ENCODE data around the gene SAMD7. TPM values are rescaled to one million over a fixed set of nuclear protein-coding genes. Genes with fewer than 3 reads are reported as not detected.
A peak's percentile ranks its signal among the peaks of the same experiment; 100 is the strongest.

The SAMD7 gene
- total and polyA plus RNA-seq, 2 of the 13 experiments (the other 11 are each of a cell fraction or from before 2014, with no cell fraction given) = not detected

- no peak overlapping the region for H3K4me2 ChIP-seq (ENCODE audit: low read depth, low read length)
- BruUV-seq (replicated peaks) = no TSS peak
- DNase-seq (ENCODE audit: low spot score) (no peak), FAIRE-seq (no peak), ATAC-seq (no peak)
- H3K36me3 ChIP-seq (replicated peaks in 1 of 2; ENCODE audit: control insufficient read depth in 1 of 2, insufficient read depth in 2 of 2, low read length in 2 of 2) = peaks cover 3 to 36% of the 10 kb centered on the region in 2 experiments; a peak in 4 of 5 replicates
- H4K20me1 ChIP-seq (ENCODE audit: insufficient read depth, low read length) = peaks cover 54% of the 10 kb centered on the region
- in situ Hi-C loops (cut with HindIII; ENCODE audit: extremely low pct_ligation_motif_present, low pct_unique_long_range_greater_than_20kb) (no loop called here), intact Hi-C loops (cut with micrococcal nuclease; ENCODE audit: unreplicated experiment) (no loop called here)
- TF ChIP-seq ZFY (CRISPR knock-in tag; IDR thresholded peaks at IDR 0.05) (no peak), ZNF362 (CRISPR knock-in tag; IDR thresholded peaks at IDR 0.05; ENCODE audit: borderline replicate concordance) (0 out of 2 replicates have a peak, but pooled peaks have one; percentile 22)
- H3K9me3 ChIP-seq (ENCODE audit: low read length) = no peaks in the 10 kb centered on the region
- no peak overlapping the region for H3K9ac ChIP-seq (ENCODE audit: insufficient read depth, low read depth, low read length)
- H3K4me3 ChIP-seq (replicated peaks in 1 of 3; ENCODE audit: insufficient read depth in 1 of 3, low read depth in 2 of 3, low read length in 3 of 3) = no peak overlapping the region
- no peaks in the 10 kb centered on the region; a peak in 1 of 5 replicates for H3K27me3 ChIP-seq (ENCODE audit: control insufficient read depth in 1 of 2, insufficient read depth in 2 of 2, low read length in 2 of 2)
- WGBS (ENCODE audit: low lambda C conversion rate) = 81% methylated on average over 1 of the region's 1 CpG
- peaks cover 43% of the 10 kb centered on the region for H3K4me1 ChIP-seq (ENCODE audit: insufficient read depth, low read length)
- H3K79me2 ChIP-seq (ENCODE audit: insufficient read depth, low read length) = peaks cover 87% of the 10 kb centered on the region
- ChIA-PET CTCF (ENCODE audit: low intra/inter-chr PET ratio, low total read pairs) (no interaction called here), POLR2A (no interaction called here)
- no peak overlapping the region for H2AFZ ChIP-seq (ENCODE audit: low read length)
- no peak overlapping the region for H3K27ac ChIP-seq (ENCODE audit: extremely low read length, insufficient read depth, low read length)
These were observed 59.5 kb downstream of the SAMD7 start for GRCh38 chr3:169970847-169971246.

- intact Hi-C loops (cut with micrococcal nuclease; ENCODE audit: unreplicated experiment) (no loop called here), in situ Hi-C loops (cut with HindIII; ENCODE audit: extremely low pct_ligation_motif_present, low pct_unique_long_range_greater_than_20kb) (no loop called here)
- no peak for DNase-seq (ENCODE audit: low spot score)
- ChIA-PET CTCF (ENCODE audit: low intra/inter-chr PET ratio, low total read pairs) (no interaction called here), POLR2A (no interaction called here)
- Histone ChIP-seq H3K9me3 (ENCODE audit: low read length) (no peaks in the 10 kb centered on the region), H3K27ac (ENCODE audit: extremely low read length, insufficient read depth, low read length) (no peak overlapping the region), H3K27me3 (ENCODE audit: control insufficient read depth in 1 of 2, insufficient read depth in 2 of 2, low read length in 2 of 2) (no peaks in the 10 kb centered on the region; a peak in 1 of 5 replicates), H4K20me1 (ENCODE audit: insufficient read depth, low read length) (peaks cover 54% of the 10 kb centered on the region), H3K79me2 (ENCODE audit: insufficient read depth, low read length) (peaks cover 93% of the 10 kb centered on the region), H3K4me3 (replicated peaks in 1 of 3; ENCODE audit: insufficient read depth in 1 of 3, low read depth in 2 of 3, low read length in 3 of 3) (no peak overlapping the region), H3K4me1 (ENCODE audit: insufficient read depth, low read length) (peaks cover 41% of the 10 kb centered on the region), H3K9ac (ENCODE audit: insufficient read depth, low read depth, low read length) (no peak overlapping the region), H3K36me3 (replicated peaks in 1 of 2; ENCODE audit: control insufficient read depth in 1 of 2, insufficient read depth in 2 of 2, low read length in 2 of 2) (peaks cover 7 to 42% of the 10 kb centered on the region in 2 experiments), H2AFZ (ENCODE audit: low read length) (no peak overlapping the region), H3K4me2 (ENCODE audit: low read depth, low read length) (no peak overlapping the region)
- BruUV-seq (replicated peaks) = no TSS peak
- 98% methylated on average over 2 of the region's 2 CpGs for WGBS (ENCODE audit: low lambda C conversion rate)
- TF ChIP-seq ZMAT5 (CRISPR knock-in tag; IDR thresholded peaks at IDR 0.05; ENCODE audit: borderline replicate concordance, low read depth) = no peak
- TF ChIP-seq CEBPB (IDR thresholded peaks at IDR 0.05; ENCODE audit: borderline replicate concordance, low read depth, low read length) = peak; percentile 83
- TF ChIP-seq TRIM22 (IDR thresholded peaks at IDR 0.05) = no peak
- no peak for TF ChIP-seq STAG1 (CRISPR knock-in tag; IDR thresholded peaks at IDR 0.05)
- TF ChIP-seq E2F5 (CRISPR knock-in tag; conservative IDR thresholded peaks at IDR 0.05) = no peak
- no peak for FAIRE-seq
- no peak for ATAC-seq
These were observed 60.1 kb downstream of the SAMD7 start for GRCh38 chr3:169971522-169971921.
